VCaP (cell line): ENCODE measurements around the gene RFX4.
"Not testable (repeated sequence)": the region's sequence is repeated elsewhere in the genome, so short reads cannot be mapped to it uniquely, and the experiment has no call there.

Experiments
- H3K27ac ChIP-seq: fragments of 450-650 bp; 2 replicates; pipeline ENCODE4 v1.5.1; 2017
- CTCF ChIP-seq: fragments of 450-650 bp; conservative IDR thresholded peaks from 2 replicates; pipeline ENCODE4 v1.5.1; 2017; ENCODE audit warnings: mild to moderate bottlenecking, moderate library complexity

Gene RFX4

GRCh38 chr12:106595268-106595667 lies 12.5 kb downstream of the RFX4 start:
- TF ChIP-seq CTCF = no peak
- no peak overlapping the region for H3K27ac ChIP-seq

GRCh38 chr12:106598003-106598402 lies 15.2 kb downstream of the RFX4 start:
- TF ChIP-seq CTCF = no peak
- H3K27ac ChIP-seq = no peak overlapping the region

- TF ChIP-seq CTCF = no peak
- H3K27ac ChIP-seq = no peak overlapping the region
These were observed 16.5 kb downstream of the RFX4 start for GRCh38 chr12:106599302-106599701.

- no peak overlapping the region for H3K27ac ChIP-seq
- no peak for TF ChIP-seq CTCF
These were observed 17.7 kb downstream of the RFX4 start for GRCh38 chr12:106600503-106600902.

- H3K27ac ChIP-seq = no peak overlapping the region
- no peak for TF ChIP-seq CTCF
These were observed 18.2 kb downstream of the RFX4 start for GRCh38 chr12:106601031-106601430.

- no peak for TF ChIP-seq CTCF
- no peak overlapping the region for H3K27ac ChIP-seq
These were observed 18.7 kb downstream of the RFX4 start for GRCh38 chr12:106601496-106601895.

GRCh38 chr12:106602076-106602475 lies 19.3 kb downstream of the RFX4 start:
- no peak overlapping the region for H3K27ac ChIP-seq
- TF ChIP-seq CTCF = no peak

GRCh38 chr12:106605254-106605653 lies 22.4 kb downstream of the RFX4 start:
- H3K27ac ChIP-seq = no peak overlapping the region
- no peak for TF ChIP-seq CTCF

- not testable (repeated sequence) for H3K27ac ChIP-seq
These were observed 37.8 kb downstream of the RFX4 start for GRCh38 chr12:106620588-106620987.
